GM23248 (cell line): ENCODE results near the gene ZSWIM6.

ENCODE experiments used
- EZH2 ChIP-seq: fragments of 200-600 bp; sonication (generic); IDR thresholded peaks from 2 replicates; pipeline ENCODE4 v1.6.1; 2018; ENCODE audit warnings: antibody characterized with exemption, mild to moderate bottlenecking; ENCODE audit not compliant: insufficient read depth, poor library complexity, severe bottlenecking
- EZH2phosphoT487 ChIP-seq: fragments of 200-600 bp; sonication (generic); IDR thresholded peaks from 2 replicates; pipeline ENCODE4 v1.6.1; 2018; ENCODE audit warnings: antibody characterized with exemption, moderate library complexity, mild to moderate bottlenecking, low read depth; ENCODE audit not compliant: insufficient read depth

DNA sequence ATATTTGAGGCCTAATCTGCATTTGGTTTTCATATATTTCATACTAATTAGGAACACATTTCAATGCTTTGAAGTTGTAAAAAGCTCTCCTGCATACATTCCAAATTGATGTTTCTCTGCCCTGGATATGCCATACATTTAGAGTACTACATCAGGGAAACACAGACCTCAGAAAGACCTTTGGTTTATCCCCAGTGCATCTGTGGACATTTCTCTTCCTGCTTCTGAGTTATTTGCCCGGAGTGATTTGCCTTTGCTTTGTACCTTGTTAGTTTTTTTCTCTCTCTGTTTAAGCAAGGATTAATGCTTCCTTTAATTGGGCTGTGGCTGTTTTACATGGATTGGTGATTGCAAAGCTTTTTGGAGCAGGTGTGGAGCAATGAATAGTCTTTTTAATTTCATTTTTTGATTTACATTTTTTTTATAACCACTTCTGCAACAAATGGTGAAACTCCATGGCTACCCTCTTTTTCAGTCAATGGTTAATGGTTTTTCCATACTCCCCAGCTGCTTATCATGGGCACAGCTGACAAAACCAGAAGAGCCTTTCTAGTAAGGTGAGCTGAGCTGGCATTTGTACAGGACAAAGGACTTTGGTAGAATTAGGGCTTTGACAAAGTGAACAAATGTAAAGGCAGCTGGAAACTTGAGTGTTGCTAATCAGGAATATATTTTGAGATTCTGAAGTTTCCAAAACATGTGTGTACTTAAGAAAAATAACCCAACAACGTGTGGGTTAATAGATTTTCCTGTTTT lies 54.2 kb downstream of the ZSWIM6 start:
- TF ChIP-seq EZH2phosphoT487 (no peak), EZH2 (no peak)
